HEK293 (cell line): Measurements from ENCODE around the gene GRK3.

ENCODE experiments used
- CTCF ChIA-PET: fragments of 350-600 bp; formaldehyde crosslinking; extraction: SDS; loops from one replicate; lab custom pipeline; 2021; ENCODE audit warnings: antibody characterized with exemption; lab: Yijun Ruan, JAX
- POLR2A ChIA-PET: fragments of 300-600 bp; formaldehyde crosslinking; extraction: SDS; loops from one replicate; lab custom pipeline; 2020; ENCODE audit warnings: antibody characterized with exemption, inconsistent platforms; lab: Yijun Ruan, JAX
- H3K27ac ChIP-seq: fragments of 200-500 bp; sonication (Bioruptor generic); 2 replicates; pipeline ENCODE4 v1.5.1; 2014; ENCODE audit warnings: low read depth, low read length, control low read depth, inconsistent platforms; ENCODE audit errors: extremely low read depth
- H3K36me3 ChIP-seq, 2 experiments: fragments of 200-500 bp in 1 of 2; sonication (Bioruptor generic) in 1 of 2; 1 replicate in 1 of 2; 2 replicates in 1 of 2; pipeline ENCODE4 v1.5.1; 2014 to 2017; ENCODE audit warnings: inconsistent platforms in 2 of 2, low read length in 2 of 2; ENCODE audit not compliant: control insufficient read depth in 2 of 2, insufficient read depth in 1 of 2
- H3K4me1 ChIP-seq: fragments of 200-500 bp; sonication (Bioruptor generic); 2 replicates; pipeline ENCODE4 v1.5.1; 2014; ENCODE audit warnings: mild to moderate bottlenecking, low read length, inconsistent platforms; ENCODE audit not compliant: control insufficient read depth, insufficient read depth
- H3K4me3 ChIP-seq: 2 replicates; pipeline ENCODE4 v1.5.1; 2011; ENCODE audit warnings: low read depth, mild to moderate bottlenecking, control low read depth, low read length, moderate library complexity
- H3K9me3 ChIP-seq: fragments of 200-500 bp; sonication (Bioruptor generic); 2 replicates; pipeline ENCODE4 v1.5.1; 2014; ENCODE audit warnings: low read depth, low read length, inconsistent platforms; ENCODE audit not compliant: control insufficient read depth, insufficient read depth
- BCL11B ChIP-seq: fragments of 450-650 bp; formaldehyde crosslinking; IDR thresholded peaks from 2 replicates; pipeline ENCODE4 v1.5.1; 2016; ENCODE audit warnings: low read depth, missing biosample characterization, missing genetic modification characterization
- KLF10 ChIP-seq: fragments of 450-650 bp; IDR thresholded peaks from 2 replicates; pipeline ENCODE4 v1.5.1; 2018; ENCODE audit warnings: missing biosample characterization, mild to moderate bottlenecking, missing genetic modification characterization
- REST ChIP-seq: fragments of 450-650 bp; formaldehyde crosslinking; IDR thresholded peaks from 2 replicates; pipeline ENCODE4 v1.5.1; 2016; ENCODE audit warnings: missing biosample characterization, missing genetic modification characterization
- SCRT1 ChIP-seq: fragments of 450-650 bp; formaldehyde crosslinking; IDR thresholded peaks from 2 replicates; pipeline ENCODE4 v1.5.1; 2016; ENCODE audit warnings: missing biosample characterization, missing genetic modification characterization, borderline replicate concordance
- SCRT2 ChIP-seq: fragments of 450-650 bp; formaldehyde crosslinking; IDR thresholded peaks from 2 replicates; pipeline ENCODE4 v1.5.1; 2016; ENCODE audit warnings: missing biosample characterization, missing genetic modification characterization
- TRIM28 ChIP-seq: IDR thresholded peaks from 2 replicates; pipeline ENCODE4 v1.6.1; 2011; ENCODE audit warnings: low read length, control low read depth, borderline replicate concordance
- YY2 ChIP-seq: fragments of 450-650 bp; formaldehyde crosslinking; IDR thresholded peaks from 2 replicates; pipeline ENCODE4 v1.5.1; 2016; ENCODE audit warnings: missing biosample characterization, missing genetic modification characterization
- ZBTB11 ChIP-seq: fragments of 450-650 bp; formaldehyde crosslinking; conservative IDR thresholded peaks from 2 replicates; pipeline ENCODE4 v1.5.1; 2016; ENCODE audit warnings: low read depth, missing biosample characterization, missing genetic modification characterization
- ZBTB7A ChIP-seq: fragments of 450-650 bp; formaldehyde crosslinking; IDR thresholded peaks from 2 replicates; pipeline ENCODE4 v1.5.1; 2016; ENCODE audit warnings: low read depth, missing biosample characterization, missing genetic modification characterization
- ZNF140 ChIP-seq: fragments of 450-650 bp; formaldehyde crosslinking; IDR thresholded peaks from 2 replicates; pipeline ENCODE4 v1.5.1; 2016; ENCODE audit warnings: missing biosample characterization, missing genetic modification characterization
- ZNF266 ChIP-seq: fragments of 450-650 bp; formaldehyde crosslinking; IDR thresholded peaks from 2 replicates; pipeline ENCODE4 v1.5.1; 2016; ENCODE audit warnings: missing biosample characterization, missing genetic modification characterization, low read depth
- ZNF366 ChIP-seq: fragments of 450-650 bp; formaldehyde crosslinking; conservative IDR thresholded peaks from 2 replicates; pipeline ENCODE4 v1.5.1; 2016; ENCODE audit warnings: missing biosample characterization, missing genetic modification characterization
- ZNF501 ChIP-seq: fragments of 450-650 bp; formaldehyde crosslinking; IDR thresholded peaks from 2 replicates; pipeline ENCODE4 v1.5.1; 2016; ENCODE audit warnings: missing biosample characterization, missing genetic modification characterization
- ZNF518A ChIP-seq: fragments of 450-650 bp; formaldehyde crosslinking; conservative IDR thresholded peaks from 2 replicates; pipeline ENCODE4 v1.5.1; 2016; ENCODE audit warnings: low read depth, missing biosample characterization, missing genetic modification characterization
- ZNF529 ChIP-seq: fragments of 450-650 bp; formaldehyde crosslinking; IDR thresholded peaks from 2 replicates; pipeline ENCODE4 v1.5.1; 2017; ENCODE audit warnings: missing genetic modification characterization, missing biosample characterization; ENCODE audit not compliant: insufficient replicate concordance
- ZNF560 ChIP-seq: fragments of 450-650 bp; formaldehyde crosslinking; IDR thresholded peaks from 2 replicates; pipeline ENCODE4 v1.5.1; 2017; ENCODE audit warnings: missing biosample characterization, missing genetic modification characterization, borderline replicate concordance
- ZNF580 ChIP-seq: fragments of 450-650 bp; formaldehyde crosslinking; IDR thresholded peaks from 2 replicates; pipeline ENCODE4 v1.5.1; 2016; ENCODE audit warnings: missing biosample characterization, missing genetic modification characterization
- ZNF596 ChIP-seq: fragments of 450-650 bp; IDR thresholded peaks from 2 replicates; pipeline ENCODE4 v1.5.0; 2018; ENCODE audit warnings: missing biosample characterization, mild to moderate bottlenecking, missing genetic modification characterization, moderate library complexity
- ZNF626 ChIP-seq: fragments of 450-650 bp; sonication (Bioruptor Pico); formaldehyde crosslinking; IDR thresholded peaks from 2 replicates; pipeline ENCODE4 v1.5.1; 2018; ENCODE audit warnings: missing biosample characterization, missing genetic modification characterization, inconsistent platforms
- ZNF658 ChIP-seq: fragments of 450-650 bp; formaldehyde crosslinking; IDR thresholded peaks from 2 replicates; pipeline ENCODE4; 2016; ENCODE audit warnings: missing biosample characterization, missing genetic modification characterization
- ZNF660 ChIP-seq: fragments of 450-650 bp; IDR thresholded peaks from 2 replicates; pipeline ENCODE4 v1.5.1; 2018; ENCODE audit warnings: missing biosample characterization, mild to moderate bottlenecking, missing genetic modification characterization
- ZNF768 ChIP-seq: fragments of 450-650 bp; formaldehyde crosslinking; IDR thresholded peaks from 2 replicates; pipeline ENCODE4 v1.5.1; 2018; ENCODE audit warnings: missing biosample characterization, mild to moderate bottlenecking, missing genetic modification characterization
- TF ChIP-seq, protein P1 (sequence below): fragments of 450-650 bp; formaldehyde crosslinking; IDR thresholded peaks from 2 replicates; pipeline ENCODE4 v1.5.1; 2016; ENCODE audit warnings: missing biosample characterization, missing genetic modification characterization

Gene GRK3

GRCh38 chr22:25554238-25554671, 10.2 kb upstream of the GRK3 start (continued):
- TF ChIP-seq ZNF518A (tag by site-specific recombination) (no peak), SCRT1 (no peak), KLF10 (tag by site-specific recombination) (no peak), BCL11B (tag by site-specific recombination) (no peak), ZNF658 (no peak), ZNF596 (tag by site-specific recombination) (no peak), ZNF660 (tag by site-specific recombination) (no peak), TRIM28 (no peak)
- TF ChIP-seq, protein P1, sequence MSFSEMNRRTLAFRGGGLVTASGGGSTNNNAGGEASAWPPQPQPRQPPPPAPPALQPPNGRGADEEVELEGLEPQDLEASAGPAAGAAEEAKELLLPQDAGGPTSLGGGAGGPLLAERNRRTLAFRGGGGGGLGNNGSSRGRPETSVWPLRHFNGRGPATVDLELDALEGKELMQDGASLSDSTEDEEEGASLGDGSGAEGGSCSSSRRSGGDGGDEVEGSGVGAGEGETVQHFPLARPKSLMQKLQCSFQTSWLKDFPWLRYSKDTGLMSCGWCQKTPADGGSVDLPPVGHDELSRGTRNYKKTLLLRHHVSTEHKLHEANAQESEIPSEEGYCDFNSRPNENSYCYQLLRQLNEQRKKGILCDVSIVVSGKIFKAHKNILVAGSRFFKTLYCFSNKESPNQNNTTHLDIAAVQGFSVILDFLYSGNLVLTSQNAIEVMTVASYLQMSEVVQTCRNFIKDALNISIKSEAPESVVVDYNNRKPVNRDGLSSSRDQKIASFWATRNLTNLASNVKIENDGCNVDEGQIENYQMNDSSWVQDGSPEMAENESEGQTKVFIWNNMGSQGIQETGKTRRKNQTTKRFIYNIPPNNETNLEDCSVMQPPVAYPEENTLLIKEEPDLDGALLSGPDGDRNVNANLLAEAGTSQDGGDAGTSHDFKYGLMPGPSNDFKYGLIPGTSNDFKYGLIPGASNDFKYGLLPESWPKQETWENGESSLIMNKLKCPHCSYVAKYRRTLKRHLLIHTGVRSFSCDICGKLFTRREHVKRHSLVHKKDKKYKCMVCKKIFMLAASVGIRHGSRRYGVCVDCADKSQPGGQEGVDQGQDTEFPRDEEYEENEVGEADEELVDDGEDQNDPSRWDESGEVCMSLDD (tag by site-specific recombination): no peak

DNA sequence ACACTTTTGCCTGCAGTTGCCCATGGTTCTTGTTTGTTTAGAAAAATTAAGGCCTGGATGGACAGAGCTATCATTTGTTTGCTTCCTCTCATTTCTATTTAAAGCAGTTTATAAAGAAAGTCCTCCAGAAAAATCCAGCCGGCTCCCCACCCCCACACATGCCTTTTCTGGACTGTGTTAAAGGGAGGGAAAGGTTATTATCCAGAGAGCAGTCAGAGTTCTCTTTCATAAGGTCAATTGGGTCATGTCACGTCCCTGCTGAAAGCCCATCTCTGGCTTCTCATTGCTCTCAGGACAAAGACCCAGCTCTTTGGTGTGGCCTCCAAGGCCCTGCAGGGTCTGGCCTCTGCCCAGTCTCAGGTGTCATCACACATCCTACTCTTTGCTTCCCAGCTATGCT, 9.8 kb upstream of the GRK3 start:
- no peaks in the 10 kb centered on the region for H3K36me3 ChIP-seq
- ChIA-PET CTCF (interaction anchor here (0.6 to 1.7 kb wide), 2 partner anchors 13 to 19 kb away, joined by 3 to 4 read pairs; no protein-coding TSS in a partner anchor), POLR2A (interaction anchor here (0.7 kb wide), 1 partner anchor 65 kb away, joined by 3 read pairs; no protein-coding TSS in a partner anchor)
- H3K9me3 ChIP-seq: no peaks in the 10 kb centered on the region
- no peaks in the 10 kb centered on the region for H3K4me1 ChIP-seq
- H3K27ac ChIP-seq: no peak overlapping the region
- H3K4me3 ChIP-seq: no peak overlapping the region
- TF ChIP-seq ZBTB11 (tag by site-specific recombination): no peak
- no peak for TF ChIP-seq ZNF768 (tag by site-specific recombination)
- TF ChIP-seq SCRT2 (tag by site-specific recombination): no peak
- no peak for TF ChIP-seq ZNF366
- TF ChIP-seq ZBTB7A (tag by site-specific recombination): no peak
- TF ChIP-seq ZNF560 (tag by site-specific recombination): no peak
- no peak for TF ChIP-seq ZNF266 (tag by site-specific recombination)
- TF ChIP-seq REST (tag by site-specific recombination): no peak
- TF ChIP-seq ZNF140 (tag by site-specific recombination): no peak
- no peak for TF ChIP-seq ZNF626 (tag by site-specific recombination)
- no peak for TF ChIP-seq YY2 (tag by site-specific recombination)
- TF ChIP-seq ZNF501 (tag by site-specific recombination): no peak
- no peak for TF ChIP-seq ZNF580 (tag by site-specific recombination)
- no peak for TF ChIP-seq ZNF529 (tag by site-specific recombination)
